OCI-LY7 (cell line): ENCODE results near the gene NOTCH3. TPM values are rescaled to one million over a fixed set of nuclear protein-coding genes. Genes with fewer than 3 reads are reported as not detected.
A peak's percentile ranks its signal among the peaks of the same experiment; 100 is the strongest.

Source experiments
- BruUV-seq: library from RNA; stranded (reverse); fragments of 400-500 nt; replicated peaks from 2 replicates; lab custom pipeline; 2021; lab: Mats Ljungman, UMichigan
- CTCF ChIA-PET: fragments of 300-600 bp; sonication (Branson Sonifier 250); formaldehyde crosslinking; loops from one replicate; lab custom pipeline; 2022; ENCODE audit warnings: antibody characterized with exemption; ENCODE audit not compliant: unreplicated experiment; lab: Charles Lee
- POLR2A ChIA-PET: fragments of 300-600 bp; sonication (Branson Sonifier 250); formaldehyde crosslinking; loops from one replicate; lab custom pipeline; 2022; ENCODE audit warnings: antibody characterized with exemption; lab: Charles Lee
- DNase-seq: peaks from one replicate; pipeline ENCODE4 v3.0.0-alpha.2; 2015; ENCODE audit warnings: low spot score
- H2AFZ ChIP-seq: fragments of 200-600 bp; sonication (generic), shearing (Covaris generic); 2 replicates; pipeline ENCODE4 v1.6.1; 2014; ENCODE audit warnings: mild to moderate bottlenecking, antibody characterized with exemption, low read length, moderate library complexity
- H3K27ac ChIP-seq: fragments of 200-600 bp; sonication (generic); 2 replicates; pipeline ENCODE4 v1.5.1; 2014; ENCODE audit warnings: mixed run types, low read depth, mild to moderate bottlenecking, moderate library complexity, low read length, inconsistent platforms; ENCODE audit not compliant: poor library complexity, severe bottlenecking
- H3K36me3 ChIP-seq: fragments of 200-600 bp; sonication (generic); 2 replicates; pipeline ENCODE4 v1.6.1; 2014; ENCODE audit warnings: mild to moderate bottlenecking, antibody characterized with exemption, low read length, moderate library complexity, mixed read lengths; ENCODE audit not compliant: insufficient read depth
- H3K4me1 ChIP-seq: fragments of 200-600 bp; sonication (generic); 2 replicates; pipeline ENCODE4 v1.5.1; 2014; ENCODE audit warnings: mild to moderate bottlenecking, low read length; ENCODE audit not compliant: insufficient read depth, poor library complexity, severe bottlenecking
- H3K4me2 ChIP-seq: fragments of 200-600 bp; sonication (generic); 2 replicates; pipeline ENCODE4 v1.6.1; 2014; ENCODE audit warnings: mild to moderate bottlenecking, low read length
- H3K4me3 ChIP-seq: fragments of 200-600 bp; sonication (generic); 2 replicates; pipeline ENCODE4 v1.5.1; 2014; ENCODE audit warnings: mild to moderate bottlenecking, low read depth, low read length; ENCODE audit not compliant: poor library complexity, severe bottlenecking
- H3K79me2 ChIP-seq: fragments of 200-600 bp; sonication (generic); 2 replicates; pipeline ENCODE4 v1.6.1; 2016; ENCODE audit warnings: low read depth, mild to moderate bottlenecking, low read length, moderate library complexity, mixed read lengths; ENCODE audit not compliant: insufficient read depth
- H3K9me2 ChIP-seq: fragments of 200-600 bp; sonication (generic); 2 replicates; pipeline ENCODE4 v1.6.1; 2016; ENCODE audit warnings: mild to moderate bottlenecking, low read length, mixed read lengths; ENCODE audit not compliant: insufficient read depth
- H3K9me3 ChIP-seq: fragments of 200-600 bp; sonication (generic); 2 replicates; pipeline ENCODE4 v1.6.1; 2014; ENCODE audit warnings: mild to moderate bottlenecking, mixed run types, low read length, mixed read lengths
- H4K20me1 ChIP-seq: fragments of 200-600 bp; sonication (generic); 2 replicates; pipeline ENCODE4 v1.6.1; 2014; ENCODE audit warnings: mild to moderate bottlenecking, antibody characterized with exemption, low read length, moderate library complexity, mixed read lengths; ENCODE audit not compliant: insufficient read depth
- CTCF ChIP-seq: fragments of 200-600 bp; sonication (generic); conservative IDR thresholded peaks from 2 replicates; pipeline ENCODE4 v1.5.1; 2014; ENCODE audit warnings: mild to moderate bottlenecking, antibody characterized with exemption, low read length, moderate library complexity, mixed read lengths
- EZH2phosphoT487 ChIP-seq: fragments of 200-600 bp; sonication (generic); IDR thresholded peaks from 2 replicates; pipeline ENCODE4 v1.6.1; 2018; ENCODE audit warnings: low read depth, borderline replicate concordance, mild to moderate bottlenecking, mixed run types, antibody characterized with exemption, low read length, moderate library complexity, mixed read lengths
- intact Hi-C: fragments of 100-400 bp; cut with micrococcal nuclease; formaldehyde crosslinking; loops from one replicate; pipeline ENCODE4 v1.10.0; 2022; ENCODE audit not compliant: unreplicated experiment
- total RNA-seq, 2 experiments: library from RNA; depleted of rRNA in 1 of 2; stranded (reverse); fragments of >200 nt in 1 of 2; shearing (Covaris generic) in 1 of 2; gene quantifications; 2 replicates each; pipeline ENCODE4 v1.2.3, GENCODE V29; 2014 to 2022

The NOTCH3 gene
- total RNA-seq, 2 experiments from 2014 or later, result 0.25 TPM; not detected in 1

- H3K9me3 ChIP-seq, result no peaks in the 10 kb centered on the region
- CTCF ChIA-PET, result interaction anchor here (0.6 to 0.7 kb wide), 2 partner anchors 9 to 108 kb away, joined by 3 to 5 read pairs; no protein-coding TSS in a partner anchor
- H3K4me3 ChIP-seq, result no peak overlapping the region
- POLR2A ChIA-PET, result interaction anchor here (0.5 kb wide), 1 partner anchor 13 kb away, joined by 3 read pairs; no protein-coding TSS in a partner anchor
- no peak overlapping the region for H2AFZ ChIP-seq
- BruUV-seq, result no TSS peak
- no peak overlapping the region for H3K4me2 ChIP-seq
- H3K79me2 ChIP-seq, result no peaks in the 10 kb centered on the region
- H3K36me3 ChIP-seq, result peaks cover 94% of the 10 kb centered on the region
- H3K27ac ChIP-seq, result no peak overlapping the region
- TF ChIP-seq EZH2phosphoT487 (no peak), CTCF (no peak)
- H4K20me1 ChIP-seq, result no peaks in the 10 kb centered on the region
- H3K4me1 ChIP-seq, result no peaks in the 10 kb centered on the region
- H3K9me2 ChIP-seq, result no peaks in the 10 kb centered on the region
- no peak for DNase-seq
- intact Hi-C loops, result loop anchor here (5.0 kb wide), 1 partner anchor 73 kb away; no protein-coding TSS in a partner anchor
These were observed 49.3 kb upstream of the NOTCH3 start for GRCh38 chr19:15249972-15250639.

GRCh38 chr19:15249528-15249874 is 48.7 kb upstream of the NOTCH3 start:
- H3K4me2 ChIP-seq, result no peak overlapping the region
- H4K20me1 ChIP-seq, result no peaks in the 10 kb centered on the region
- H3K9me2 ChIP-seq, result no peaks in the 10 kb centered on the region
- no peaks in the 10 kb centered on the region for H3K9me3 ChIP-seq
- no peak overlapping the region for H2AFZ ChIP-seq
- intact Hi-C loops, result loop anchor here (5.0 kb wide), 1 partner anchor 72 kb away; no protein-coding TSS in a partner anchor
- ChIA-PET POLR2A (no interaction called here), CTCF (interaction anchor here (0.6 kb wide), 1 partner anchor 109 kb away, joined by 3 read pairs; no protein-coding TSS in a partner anchor)
- DNase-seq, result no peak
- H3K27ac ChIP-seq, result no peak overlapping the region
- H3K36me3 ChIP-seq, result peaks cover 94% of the 10 kb centered on the region
- no peaks in the 10 kb centered on the region for H3K79me2 ChIP-seq
- 0 out of 2 replicates have a peak, but pooled peaks have one; percentile 27 for TF ChIP-seq CTCF
- no peak for TF ChIP-seq EZH2phosphoT487
- H3K4me3 ChIP-seq, result no peak overlapping the region
- BruUV-seq, result no TSS peak
- no peaks in the 10 kb centered on the region for H3K4me1 ChIP-seq
